Activated B cell treated with CpG ODN at 0.5 μM for 24 hours (primary cell): ENCODE data around the gene TIAL1. TPM values are rescaled to one million over a fixed set of nuclear protein-coding genes. Genes with fewer than 3 reads are reported as not detected.

Experiments used
- ATAC-seq: fragments of 200-7000 bp; cut with Tn5 transposase; one replicate; pipeline ENCODE4 v1.10.0; 2021; ENCODE audit warnings: low read depth, mild to moderate bottlenecking, moderate library complexity
- CTCF ChIA-PET: fragments of 350-600 bp; sonication (Branson Sonifier 250); formaldehyde crosslinking; loops from one replicate; lab custom pipeline; 2021; ENCODE audit warnings: antibody characterized with exemption; lab: Charles Lee
- POLR2A ChIA-PET: fragments of 350-600 bp; sonication (Branson Sonifier 250); formaldehyde crosslinking; loops from one replicate; lab custom pipeline; 2021; ENCODE audit warnings: antibody characterized with exemption; lab: Charles Lee
- DNase-seq: peaks from one replicate; pipeline ENCODE4 v3.0.0; 2022
- H3K27ac Mint-ChIP-seq: one replicate; pipeline ENCODE4 v1.8.0; 2020; ENCODE audit warnings: mixed read lengths
- H3K27me3 Mint-ChIP-seq: one replicate; pipeline ENCODE4 v1.8.0; 2021; ENCODE audit warnings: mixed read lengths
- H3K36me3 Mint-ChIP-seq: one replicate; pipeline ENCODE4 v1.8.0; 2021; ENCODE audit warnings: low read depth, mixed read lengths
- H3K4me1 Mint-ChIP-seq: one replicate; pipeline ENCODE4 v1.8.0; 2021; ENCODE audit warnings: mixed read lengths
- H3K4me3 Mint-ChIP-seq: one replicate; pipeline ENCODE4 v1.8.0; 2020; ENCODE audit warnings: mild to moderate bottlenecking, mixed read lengths
- H3K9me3 Mint-ChIP-seq: one replicate; pipeline ENCODE4 v1.8.0; 2020; ENCODE audit warnings: mixed read lengths
- CTCF ChIP-seq: fragments of 200-600 bp; IDR thresholded peaks from one replicate; pipeline ENCODE4 v1.8.0; 2022; ENCODE audit warnings: antibody characterized with exemption, mild to moderate bottlenecking
- intact Hi-C: fragments of 100-400 bp; cut with micrococcal nuclease; formaldehyde crosslinking; loops from one replicate; pipeline ENCODE4 v1.15.1; 2024
- total RNA-seq: library from RNA; stranded (reverse); gene quantifications from 2 replicates; pipeline ENCODE4 v1.2.3, GENCODE V29; 2022

TIAL1 gene
- total RNA-seq, 1 donor from 2014 or later = 155 TPM

- no peak for TF ChIP-seq CTCF
- no peak for ATAC-seq
- ChIA-PET POLR2A (interaction anchor here (0.5 to 0.7 kb wide), 3 partner anchors 80 to 91 kb away, joined by 3 to 4 read pairs (median 3); no protein-coding TSS in a partner anchor), CTCF (interaction anchor here (0.6 to 1.3 kb wide), 2 partner anchors 10 to 413 kb away, joined by 5 read pairs; no protein-coding TSS in a partner anchor)
- no peaks in the 10 kb centered on the region for H3K27me3 Mint-ChIP-seq
- H3K9me3 Mint-ChIP-seq = no peaks in the 10 kb centered on the region
- H3K4me1 Mint-ChIP-seq = peaks cover 8% of the 10 kb centered on the region
- no peak overlapping the region for H3K4me3 Mint-ChIP-seq
- peaks cover 5% of the 10 kb centered on the region for H3K36me3 Mint-ChIP-seq
- DNase-seq = no peak
- no peak overlapping the region for H3K27ac Mint-ChIP-seq
- intact Hi-C loops = no loop called here
These were observed 5.7 kb upstream of the TIAL1 start for GRCh38 chr10:119602241-119603095.

- POLR2A ChIA-PET = interaction anchor here (0.9 to 3.6 kb wide), 4 partner anchors 11 to 274 kb away, joined by 3 to 19 read pairs (median 7); partner anchors contain the start of gene MCMBP
- CTCF ChIA-PET = no interaction called here
- ATAC-seq = no peak
- intact Hi-C loops = loop anchor here (5.0 to 10.0 kb wide), 2 partner anchors 141 to 1554 kb away; partner anchors contain the start of gene RAB11FIP2
- no peak for TF ChIP-seq CTCF
- H3K4me3 Mint-ChIP-seq = no peak overlapping the region
- peaks cover 38% of the 10 kb centered on the region for H3K4me1 Mint-ChIP-seq
- H3K27ac Mint-ChIP-seq = peak overlapping the region; percentile 97
- peaks cover 31% of the 10 kb centered on the region for H3K36me3 Mint-ChIP-seq
- H3K27me3 Mint-ChIP-seq = no peaks in the 10 kb centered on the region
- no peaks in the 10 kb centered on the region for H3K9me3 Mint-ChIP-seq
- DNase-seq = no peak
These were observed 1.6 kb upstream of the TIAL1 start for GRCh38 chr10:119598397-119598796.

GRCh38 chr10:119597405-119598186 is 832 bp upstream of the TIAL1 start:
- Mint-ChIP-seq H3K36me3 (peaks cover 31% of the 10 kb centered on the region), H3K9me3 (no peaks in the 10 kb centered on the region), H3K27ac (peak overlapping the region; percentile 97), H3K27me3 (no peaks in the 10 kb centered on the region), H3K4me3 (peak overlapping the region; percentile 95), H3K4me1 (peaks cover 46% of the 10 kb centered on the region)
- no peak for TF ChIP-seq CTCF
- ChIA-PET POLR2A (interaction anchor here (0.7 to 3.6 kb wide), 9 partner anchors 10 to 277 kb away, joined by 3 to 19 read pairs (median 4); partner anchors contain the start of genes BAG3, INPP5F and MCMBP), CTCF (no interaction called here)
- DNase-seq (no peak), ATAC-seq (no peak)
- intact Hi-C loops = loop anchor here (1.0 to 10.0 kb wide), 14 partner anchors 54 to 1553 kb away; partner anchors contain the start of genes BAG3, GRK5, PRDX3 and RAB11FIP2

- H3K27me3 Mint-ChIP-seq = no peaks in the 10 kb centered on the region
These were observed 868 bp downstream of the TIAL1 start for GRCh38 chr10:119595676-119596515.

More at GRCh38 chr10:119595676-119596515, 868 bp downstream of the TIAL1 start:
- ChIA-PET CTCF (interaction anchor here (1.3 kb wide), 1 partner anchor 397 kb away, joined by 3 read pairs; no protein-coding TSS in a partner anchor), POLR2A (interaction anchor here (0.7 to 3.6 kb wide), 12 partner anchors 8 to 841 kb away, joined by 3 to 19 read pairs (median 4); partner anchors contain the start of genes BAG3, CACUL1, INPP5F and MCMBP)
- Mint-ChIP-seq H3K4me3 (peak overlapping the region; percentile 95), H3K36me3 (peaks cover 32% of the 10 kb centered on the region), H3K9me3 (no peaks in the 10 kb centered on the region), H3K27ac (peak overlapping the region; percentile 97), H3K4me1 (peaks cover 58% of the 10 kb centered on the region)
- intact Hi-C loops = loop anchor here (1.0 to 10.0 kb wide), 7 partner anchors 53 to 1551 kb away; partner anchors contain the start of genes DENND10, PRDX3 and RAB11FIP2
- ATAC-seq = peak; percentile 17
- DNase-seq = peak; percentile 53
- TF ChIP-seq CTCF = no peak
